ENCODE measurements around the gene C10orf105.

C10orf105 gene

GRCh38 chr10:71679425-71679824 is 40.2 kb downstream of the C10orf105 start:
- DNase-seq (ENCODE audit: low read depth in 2 of 2, low spot score in 1 of 2): no peak

GRCh38 chr10:71678057-71678805 is 41.3 kb downstream of the C10orf105 start:
- no peak for DNase-seq (ENCODE audit: low read depth in 2 of 2, low spot score in 1 of 2)

- no peak for DNase-seq (ENCODE audit: low read depth in 2 of 2, low spot score in 1 of 2)
Observed at GRCh38 chr10:71677261-71677660, 42.3 kb downstream of the C10orf105 start.

- DNase-seq (ENCODE audit: low read depth in 2 of 2, low spot score in 1 of 2): no peak
Observed at GRCh38 chr10:71675295-71675970, 44.1 kb downstream of the C10orf105 start.

GRCh38 chr10:71671994-71672946 is 47.3 kb downstream of the C10orf105 start:
- no peak for DNase-seq (ENCODE audit: low read depth in 2 of 2, low spot score in 1 of 2)

GRCh38 chr10:71667387-71667752 is 52.2 kb downstream of the C10orf105 start:
- DNase-seq (ENCODE audit: low read depth in 2 of 2, low spot score in 1 of 2): no peak

- DNase-seq (ENCODE audit: low read depth in 2 of 2, low spot score in 1 of 2): no peak
Observed at GRCh38 chr10:71666639-71667386, 52.8 kb downstream of the C10orf105 start.

- no peak for DNase-seq (ENCODE audit: low read depth in 2 of 2, low spot score in 1 of 2)
Observed at GRCh38 chr10:71665456-71665855, 54.1 kb downstream of the C10orf105 start.

GRCh38 chr10:71664585-71664984 is 55.0 kb downstream of the C10orf105 start:
- no peak for DNase-seq (ENCODE audit: low read depth in 2 of 2, low spot score in 1 of 2)

- DNase-seq (ENCODE audit: low read depth in 2 of 2, low spot score in 1 of 2): no peak
Observed at GRCh38 chr10:71663311-71663710, 56.3 kb downstream of the C10orf105 start.

GRCh38 chr10:71661779-71662336 is 57.7 kb downstream of the C10orf105 start:
- no peak for DNase-seq (ENCODE audit: low read depth in 2 of 2, low spot score in 1 of 2)
